ENCODE measurements around the gene ICAM2.

DNA sequence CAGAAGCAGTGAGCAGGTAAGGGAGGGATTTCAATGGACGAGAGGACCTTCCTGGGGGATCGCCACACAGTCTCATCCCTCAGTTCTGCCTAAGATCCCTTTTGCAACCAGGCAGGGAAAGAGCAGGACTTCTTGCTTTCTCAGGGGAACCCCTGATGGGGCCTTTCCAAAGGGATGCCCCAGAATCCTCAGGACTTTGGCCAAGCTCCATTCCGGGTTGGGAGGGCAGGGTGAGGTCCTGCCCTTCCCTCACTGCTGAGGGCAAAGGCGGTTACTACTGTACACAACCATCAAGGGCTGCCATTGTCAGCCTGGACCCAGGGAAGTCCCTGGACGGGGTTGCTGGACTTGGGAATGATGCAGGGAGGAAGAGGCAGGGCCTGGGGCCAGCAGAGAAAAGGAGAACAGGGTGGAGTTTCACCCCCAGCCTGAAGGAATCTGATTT, 12.6 kb downstream of the ICAM2 start:
- no peak for TF ChIP-seq CTCF (IDR thresholded peaks at IDR 0.05)
- no peak for TF ChIP-seq EZH2 (IDR thresholded peaks at IDR 0.05; ENCODE audit: borderline replicate concordance, insufficient read depth, low read depth, low read length, poor library complexity, severe bottlenecking)
